GM06990 (cell line): ENCODE measurements around the gene PSMF1.

ENCODE experiments used
- DNase-seq: peaks from one replicate; pipeline ENCODE4 v3.0.0-alpha.2; 2011; ENCODE audit not compliant: insufficient read length; ENCODE audit errors: extremely low read depth
- H3K27me3 ChIP-seq: replicated peaks from 2 replicates; pipeline ENCODE4 v1.6.0; 2011; ENCODE audit warnings: low read length; ENCODE audit not compliant: control insufficient read depth, insufficient read depth
- H3K36me3 ChIP-seq: 2 replicates; pipeline ENCODE4 v1.5.1; 2011; ENCODE audit warnings: low read length; ENCODE audit not compliant: control insufficient read depth, insufficient read depth
- H3K4me3 ChIP-seq: replicated peaks from 2 replicates; pipeline ENCODE4 v1.5.1; 2011; ENCODE audit warnings: low read depth, mild to moderate bottlenecking, control low read depth, low read length
- CTCF ChIP-seq: IDR thresholded peaks from 2 replicates; pipeline ENCODE4 v1.5.1; 2011; ENCODE audit warnings: low read length, control low read depth, mild to moderate bottlenecking, inconsistent platforms; ENCODE audit not compliant: insufficient read depth, poor library complexity, severe bottlenecking

PSMF1 gene

GRCh38 chr20:1171461-1172093, 53.2 kb downstream of the PSMF1 start:
- Histone ChIP-seq H3K36me3 (peaks cover 23% of the 10 kb centered on the region), H3K27me3 (no peaks in the 10 kb centered on the region), H3K4me3 (no peak overlapping the region)
- no peak for DNase-seq
- no peak for TF ChIP-seq CTCF

DNA sequence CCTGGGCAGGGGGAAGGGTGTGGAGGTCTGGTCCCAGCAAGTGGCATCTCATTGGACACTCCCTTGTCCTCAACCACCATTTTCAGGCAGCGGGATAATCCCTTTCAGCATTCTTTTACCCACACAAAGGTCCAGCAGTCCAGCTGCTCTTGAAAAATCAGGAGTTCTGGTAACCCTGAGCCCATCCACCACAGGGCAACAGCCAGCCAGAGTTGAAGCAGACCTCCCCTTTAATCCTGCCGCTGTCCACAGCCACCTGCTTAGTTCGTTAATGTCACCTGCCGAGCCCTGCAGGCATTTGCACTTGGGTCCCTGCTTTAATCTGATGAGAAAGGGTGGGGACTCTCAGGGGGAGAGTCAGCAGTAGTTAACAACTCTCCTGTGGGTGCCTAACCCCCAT, 55.3 kb downstream of the PSMF1 start:
- TF ChIP-seq CTCF = no peak
- Histone ChIP-seq H3K4me3 (no peak overlapping the region), H3K27me3 (no peaks in the 10 kb centered on the region), H3K36me3 (peaks cover 19% of the 10 kb centered on the region)
- DNase-seq = no peak

- Histone ChIP-seq H3K27me3 (no peaks in the 10 kb centered on the region), H3K4me3 (no peak overlapping the region), H3K36me3 (peaks cover 11% of the 10 kb centered on the region)
- no peak for TF ChIP-seq CTCF
- DNase-seq = no peak
These were observed 56.4 kb downstream of the PSMF1 start for GRCh38 chr20:1174787-1175186.

DNA sequence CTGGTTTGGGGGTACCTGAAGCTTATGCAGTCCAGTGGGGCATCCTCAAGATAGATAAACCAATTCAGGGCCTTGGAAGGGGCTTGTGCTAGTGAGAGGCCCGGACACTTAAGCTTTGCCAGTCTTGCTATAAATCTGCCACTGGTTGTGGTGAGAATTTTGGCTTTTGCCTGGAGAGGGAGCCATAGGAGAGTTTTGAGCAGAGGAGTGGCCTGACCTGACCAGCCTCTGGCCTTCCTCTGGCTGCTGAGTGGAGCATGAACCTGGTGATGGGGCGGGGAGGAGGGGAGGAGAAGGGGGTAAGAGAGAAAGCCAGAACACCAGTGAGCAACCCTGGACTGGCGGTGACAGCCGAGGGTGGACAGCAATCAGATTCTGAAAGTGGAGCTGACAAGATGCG, 59.3 kb downstream of the PSMF1 start:
- H3K36me3 ChIP-seq = no peaks in the 10 kb centered on the region
- peak; percentile 7 for TF ChIP-seq CTCF
- H3K27me3 ChIP-seq = no peaks in the 10 kb centered on the region
- no peak overlapping the region for H3K4me3 ChIP-seq
- DNase-seq = no peak

DNA sequence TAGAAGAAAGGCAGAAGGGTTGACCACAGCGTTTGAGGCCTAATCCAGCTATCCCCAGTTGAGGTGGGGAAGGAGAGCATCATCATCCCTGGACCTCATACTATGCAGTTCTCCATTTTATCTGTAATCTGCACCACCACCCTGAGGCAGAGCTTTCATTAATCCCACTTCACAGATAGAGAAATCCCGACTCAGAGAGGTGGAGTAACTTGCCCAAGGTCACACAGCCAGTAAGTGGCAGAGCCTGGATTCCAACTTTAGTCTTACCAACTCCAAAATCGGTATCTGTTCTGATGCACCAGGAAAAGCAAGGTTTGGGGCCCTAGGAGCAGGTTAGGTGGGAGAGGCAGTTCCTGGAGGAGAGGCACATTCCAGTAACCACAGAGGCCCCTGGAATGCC, 59.7 kb downstream of the PSMF1 start:
- Histone ChIP-seq H3K4me3 (no peak overlapping the region), H3K27me3 (no peaks in the 10 kb centered on the region; the same call in 1 of the 2 replicates), H3K36me3 (no peaks in the 10 kb centered on the region)
- no peak for TF ChIP-seq CTCF
- DNase-seq = no peak

GRCh38 chr20:1178623-1179022, 60.2 kb downstream of the PSMF1 start:
- TF ChIP-seq CTCF = no peak
- H3K27me3 ChIP-seq = no peaks in the 10 kb centered on the region; the same call in 1 of the 2 replicates

More at GRCh38 chr20:1178623-1179022, 60.2 kb downstream of the PSMF1 start:
- no peak overlapping the region for H3K4me3 ChIP-seq
- H3K36me3 ChIP-seq = no peaks in the 10 kb centered on the region
- DNase-seq = no peak
